HG03159 (cell line): ENCODE measurements around the gene ADGRV1.
"Not testable (repeated sequence)": the region's sequence is repeated elsewhere in the genome, so short reads cannot be mapped to it uniquely, and the experiment has no call there.

Experiments used
- ATAC-seq: cut with Tn5 transposase; IDR thresholded peaks from one replicate; pipeline ENCODE4 v1.9.1; 2021; ENCODE audit warnings: mild to moderate bottlenecking, moderate library complexity; ENCODE audit not compliant: unreplicated experiment

Gene ADGRV1

DNA sequence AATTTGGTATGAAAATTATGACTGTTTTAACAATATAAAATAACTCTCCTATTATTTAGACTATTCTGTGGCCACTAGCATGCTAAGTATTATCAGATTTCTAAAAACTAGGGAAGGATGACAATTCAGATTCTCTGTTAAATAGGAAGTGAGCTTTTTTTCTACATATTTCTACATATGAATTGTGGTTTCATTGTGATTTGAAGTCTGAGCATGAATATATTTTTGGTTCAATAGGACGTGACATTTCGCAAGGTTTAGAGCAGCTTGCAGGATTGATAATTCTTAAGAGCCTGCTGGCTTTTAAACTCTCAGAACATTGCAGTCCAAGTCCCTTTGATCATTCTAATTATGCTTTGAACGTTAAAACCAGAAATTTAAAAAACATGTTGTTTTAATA, 82.9 kb downstream of the ADGRV1 start:
- no peak for ATAC-seq

- ATAC-seq: no peak
Observed at GRCh38 chr5:90642706-90643229, 84.2 kb downstream of the ADGRV1 start.

DNA sequence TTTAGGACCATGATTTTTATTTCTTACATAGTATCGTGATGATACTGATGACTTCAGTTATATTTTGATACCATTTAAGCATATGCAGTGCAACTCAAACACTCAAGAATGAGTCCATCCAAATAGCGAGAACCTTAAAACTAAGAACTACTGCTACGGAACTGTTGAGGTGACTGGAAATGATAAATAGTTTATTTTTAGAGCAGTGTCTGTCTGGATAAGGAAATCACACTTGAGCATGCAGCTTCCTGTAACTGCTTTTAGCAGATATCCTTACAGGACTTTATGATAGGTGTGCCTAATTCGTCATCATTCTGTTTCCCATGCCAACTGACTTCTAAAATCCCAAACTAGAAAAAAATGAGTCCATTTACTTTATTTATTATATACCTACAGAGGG, 85.5 kb downstream of the ADGRV1 start:
- no peak for ATAC-seq

DNA sequence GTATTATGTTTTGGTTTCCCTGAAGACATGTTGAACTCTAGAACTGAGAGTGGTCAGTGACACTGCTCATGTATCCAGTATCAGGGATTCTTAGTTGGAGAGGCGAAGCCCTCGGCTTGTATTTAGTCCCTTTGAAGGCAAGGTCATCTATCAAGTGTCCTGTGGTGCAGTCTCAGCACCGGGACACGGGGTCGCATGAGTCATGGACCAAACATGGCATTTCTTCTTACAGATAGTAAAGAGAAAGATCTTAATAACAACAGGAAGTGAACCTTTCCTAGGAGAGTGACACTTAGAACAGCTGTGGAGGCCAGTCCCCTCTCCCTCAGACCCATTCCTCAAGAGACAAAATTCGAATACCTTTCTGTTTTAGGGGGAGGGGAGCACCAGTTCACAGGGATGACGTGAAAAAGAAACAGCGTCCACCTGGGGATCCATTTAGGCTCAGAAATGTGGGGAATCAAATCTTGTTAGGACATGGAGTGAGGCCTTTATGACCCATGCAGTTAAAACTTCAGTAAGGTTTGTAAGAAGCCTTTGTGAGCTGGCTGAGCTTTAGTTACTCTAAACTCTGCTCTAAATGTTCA, 86.5 kb downstream of the ADGRV1 start:
- ATAC-seq: no peak

- no peak for ATAC-seq
Observed at GRCh38 chr5:90650767-90651166, 92.2 kb downstream of the ADGRV1 start.

DNA sequence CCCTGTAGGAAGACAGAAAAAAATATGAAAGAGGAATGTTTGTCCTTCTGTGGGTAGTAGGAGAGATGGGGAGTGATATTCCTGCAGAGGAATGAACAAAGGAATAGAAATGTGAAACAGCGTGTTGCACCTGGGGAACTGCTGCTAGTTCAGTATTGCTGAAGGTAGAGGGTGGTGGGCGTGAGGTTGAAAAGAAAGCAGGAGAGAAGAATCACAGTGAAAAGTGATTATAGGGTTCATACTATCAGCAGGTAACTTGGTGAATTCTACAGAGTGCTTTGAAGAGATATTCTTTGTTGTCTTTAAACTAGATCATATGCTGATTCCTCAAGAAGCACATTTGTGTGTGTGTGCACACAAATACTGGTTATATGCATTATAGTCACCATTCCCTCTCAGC, 95.6 kb downstream of the ADGRV1 start:
- ATAC-seq: no peak

- no peak for ATAC-seq
Observed at GRCh38 chr5:90655423-90655822, 96.8 kb downstream of the ADGRV1 start.

- ATAC-seq: no peak
Observed at GRCh38 chr5:90657030-90657429, 98.4 kb downstream of the ADGRV1 start.

GRCh38 chr5:90657788-90658187, 99.2 kb downstream of the ADGRV1 start:
- no peak for ATAC-seq

- ATAC-seq: no peak
Observed at GRCh38 chr5:90658620-90659019, 100.0 kb downstream of the ADGRV1 start.

- not testable (repeated sequence) for ATAC-seq
Observed at GRCh38 chr5:90668079-90668565, 109.5 kb downstream of the ADGRV1 start.

GRCh38 chr5:90675222-90675621, 116.6 kb downstream of the ADGRV1 start:
- ATAC-seq: no peak

DNA sequence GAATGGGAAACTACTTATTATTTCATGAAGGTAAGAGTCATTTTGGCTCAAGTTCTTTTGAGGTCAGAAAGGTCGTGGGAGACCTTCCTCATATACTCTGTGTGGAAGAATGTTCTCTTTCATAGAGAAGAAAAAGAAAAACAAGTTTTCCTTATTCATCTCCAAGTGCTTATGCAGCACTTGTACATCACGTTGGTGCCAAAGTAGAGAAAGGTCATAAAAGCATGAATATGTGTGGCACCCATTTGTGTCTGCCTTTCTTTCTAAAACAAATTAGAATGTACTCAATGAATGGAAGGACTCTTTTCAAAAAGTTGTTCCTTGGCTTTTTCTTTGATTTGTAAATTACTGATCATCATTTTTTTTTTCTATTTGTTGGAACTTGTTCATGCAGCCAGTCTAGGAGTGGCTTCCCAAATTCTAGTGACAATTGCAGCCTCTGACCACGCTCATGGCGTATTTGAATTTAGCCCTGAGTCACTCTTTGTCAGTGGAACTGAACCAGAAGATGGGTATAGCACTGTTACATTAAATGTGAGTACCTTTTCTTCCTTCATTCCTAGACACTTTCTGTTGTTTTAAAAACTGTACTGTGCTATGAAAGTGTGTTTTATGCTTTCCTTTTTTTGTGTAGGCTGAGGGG, 122.4 kb downstream of the ADGRV1 start:
- no peak for ATAC-seq

DNA sequence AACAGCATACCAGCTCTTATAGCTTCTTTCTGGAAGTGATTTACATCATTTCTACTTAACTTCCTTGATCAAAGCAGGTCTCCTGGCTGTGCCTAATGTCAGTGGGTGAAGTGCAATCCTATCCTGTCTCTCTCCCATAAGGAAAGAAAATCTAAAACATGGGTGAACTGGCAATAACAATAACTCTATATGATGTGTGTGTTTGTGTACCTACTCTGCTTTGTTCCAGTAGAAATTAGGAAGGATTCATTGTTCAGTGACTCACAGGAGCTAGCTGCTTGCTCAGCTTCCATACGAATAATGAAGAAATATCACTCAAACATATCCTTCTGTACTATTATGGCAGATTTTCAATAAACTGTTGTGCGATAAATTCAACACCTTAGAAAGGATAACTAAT, 123.7 kb downstream of the ADGRV1 start:
- ATAC-seq: no peak

GRCh38 chr5:90685425-90686022, 126.9 kb downstream of the ADGRV1 start:
- no peak for ATAC-seq

GRCh38 chr5:90686363-90686762, 127.8 kb downstream of the ADGRV1 start:
- ATAC-seq: not testable (repeated sequence)

DNA sequence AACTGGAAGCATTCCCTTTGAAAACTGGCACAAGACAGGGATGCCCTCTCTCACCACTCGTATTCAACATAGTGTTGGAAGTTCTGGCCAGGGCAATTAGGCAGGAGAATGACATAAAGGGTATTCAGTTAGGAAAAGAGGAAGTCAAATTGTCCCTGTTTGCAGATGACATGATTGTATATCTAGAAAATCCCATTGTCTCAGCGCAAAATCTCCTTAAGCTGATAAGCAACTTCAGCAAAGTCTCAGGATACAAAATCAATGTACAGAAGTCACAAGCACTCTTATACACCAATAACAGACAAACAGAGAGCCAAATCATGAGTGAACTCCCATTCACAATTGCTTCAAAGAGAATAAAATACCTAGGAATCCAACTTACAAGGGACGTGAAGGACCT, 128.9 kb downstream of the ADGRV1 start:
- ATAC-seq: not testable (repeated sequence)

DNA sequence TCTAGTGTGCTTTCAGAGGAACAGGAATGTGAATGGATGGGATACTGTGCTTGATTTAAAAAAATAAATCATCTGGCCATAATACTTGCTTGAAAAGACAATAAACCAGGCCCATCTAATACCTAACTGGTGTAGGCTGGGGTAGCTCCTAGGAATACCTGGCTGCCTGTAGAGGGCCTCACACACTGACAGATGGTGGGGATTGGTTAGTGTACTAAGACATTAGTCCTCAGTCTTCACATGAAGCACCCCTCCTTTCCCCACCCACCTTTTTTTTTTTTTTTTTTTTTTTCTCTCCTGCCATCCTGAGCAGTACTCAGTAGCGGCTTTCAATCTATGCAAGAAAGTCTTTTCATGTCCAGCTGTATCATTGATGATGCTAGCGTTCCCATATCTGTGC, 130.5 kb downstream of the ADGRV1 start:
- ATAC-seq: no peak

DNA sequence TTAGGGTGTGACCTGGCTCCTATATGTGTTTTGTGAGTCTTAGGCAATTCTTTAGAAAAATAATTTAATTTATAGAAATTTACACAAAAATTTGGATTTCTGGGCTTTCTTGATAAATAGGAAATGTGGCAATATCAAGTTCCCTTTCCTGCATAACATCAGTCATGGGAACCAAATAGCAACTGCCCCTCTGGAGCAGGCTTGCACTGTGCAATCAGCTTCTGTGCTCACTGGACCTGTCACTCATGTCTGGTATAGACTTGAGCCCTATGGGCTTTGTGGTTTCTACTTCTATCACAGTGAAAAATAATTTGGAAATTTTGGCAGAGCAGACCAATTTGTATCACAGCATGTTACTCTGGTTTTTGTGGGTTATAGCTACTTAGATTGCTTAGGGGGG, 131.7 kb downstream of the ADGRV1 start:
- no peak for ATAC-seq

- ATAC-seq: no peak
Observed at GRCh38 chr5:90691533-90691932, 132.9 kb downstream of the ADGRV1 start.

GRCh38 chr5:90696153-90696552, 137.6 kb downstream of the ADGRV1 start:
- no peak for ATAC-seq

- ATAC-seq: no peak
Observed at GRCh38 chr5:90700299-90700698, 141.7 kb downstream of the ADGRV1 start.
